Keratinocyte (primary cell): ENCODE measurements around the gene C6orf15. TPM values are rescaled to one million over a fixed set of nuclear protein-coding genes. Genes with fewer than 3 reads are reported as not detected.

ENCODE experiments used
- DNase-seq: peaks from one replicate; pipeline ENCODE4 v3.0.0-alpha.2; 2011; ENCODE audit warnings: low read depth, missing footprints, low spot score
- FAIRE-seq: peaks from 2 replicates; lab custom pipeline; 2011; peaks lifted over from hg19 to GRCh38; lab: Jason Lieb, UNC
- H2AFZ ChIP-seq: 2 replicates; pipeline ENCODE4 v1.6.0; 2012; ENCODE audit warnings: low read length, control low read depth, inconsistent platforms; ENCODE audit not compliant: control insufficient read depth
- H3K27ac ChIP-seq: 2 replicates; pipeline ENCODE4 v1.5.1; 2011; ENCODE audit warnings: low read length; ENCODE audit not compliant: control insufficient read depth, insufficient read depth
- H3K27me3 ChIP-seq: 3 replicates; pipeline ENCODE4 v1.6.0; 2011; ENCODE audit warnings: low read length; ENCODE audit not compliant: control insufficient read depth, insufficient read depth; ENCODE audit errors: extremely low read depth
- H3K36me3 ChIP-seq, 2 experiments: 2 replicates in 1 of 2; 3 replicates in 1 of 2; pipeline ENCODE4 v1.5.1; 2011; ENCODE audit warnings: low read length in 2 of 2, mild to moderate bottlenecking in 1 of 2; ENCODE audit not compliant: control insufficient read depth in 2 of 2, insufficient read depth in 2 of 2; ENCODE audit errors: extremely low read depth in 1 of 2
- H3K4me1 ChIP-seq: 3 replicates; pipeline ENCODE4 v1.5.1; 2011; ENCODE audit warnings: low read length; ENCODE audit not compliant: control insufficient read depth, insufficient read depth; ENCODE audit errors: extremely low read depth
- H3K4me2 ChIP-seq: 3 replicates; pipeline ENCODE4 v1.6.0; 2011; ENCODE audit warnings: low read depth, low read length; ENCODE audit not compliant: control insufficient read depth, insufficient read depth; ENCODE audit errors: extremely low read depth
- H3K4me3 ChIP-seq, 3 experiments: fragments of 200-600 bp in 1 of 3; sonication (generic) in 1 of 3; 2 replicates in 2 of 3; 3 replicates in 1 of 3; pipeline ENCODE4 v1.5.1; 2011 to 2016; ENCODE audit warnings: low read length in 3 of 3, mild to moderate bottlenecking in 3 of 3, control low read depth in 2 of 3, inconsistent platforms in 1 of 3, low read depth in 1 of 3, mixed read lengths in 1 of 3, mixed run types in 1 of 3, moderate library complexity in 1 of 3; ENCODE audit not compliant: control insufficient read depth in 2 of 3, insufficient read depth in 2 of 3; ENCODE audit errors: extremely low read depth in 1 of 3
- H3K79me2 ChIP-seq: 2 replicates; pipeline ENCODE4 v1.6.0; 2012; ENCODE audit warnings: low read length; ENCODE audit not compliant: control insufficient read depth, insufficient read depth
- H3K9ac ChIP-seq: 3 replicates; pipeline ENCODE4 v1.6.0; 2011; ENCODE audit warnings: low read length; ENCODE audit not compliant: control insufficient read depth, insufficient read depth; ENCODE audit errors: extremely low read depth
- H3K9me1 ChIP-seq: 3 replicates; pipeline ENCODE4 v1.6.0; 2011; ENCODE audit warnings: low read length; ENCODE audit not compliant: control insufficient read depth, insufficient read depth; ENCODE audit errors: extremely low read depth
- H3K9me3 ChIP-seq: 2 replicates; pipeline ENCODE4 v1.5.1; 2012; ENCODE audit warnings: low read depth, low read length; ENCODE audit not compliant: control insufficient read depth
- H4K20me1 ChIP-seq: 3 replicates; pipeline ENCODE4 v1.6.0; 2011; ENCODE audit warnings: low read length; ENCODE audit not compliant: control insufficient read depth, insufficient read depth; ENCODE audit errors: extremely low read depth
- EZH2 ChIP-seq: IDR thresholded peaks from one replicate; pipeline ENCODE4 v1.6.1; 2012; ENCODE audit warnings: inconsistent platforms, mild to moderate bottlenecking, low read length, moderate library complexity
- dilution Hi-C: fragments of 300-500 bp; cut with MboI; formaldehyde crosslinking; loops from one replicate; pipeline ENCODE4 v1.7.0; 2020; ENCODE audit warnings: low sequenced_read_pairs; ENCODE audit not compliant: extremely low pct_ligation_motif_present
- polyA plus RNA-seq, 5 experiments: library from polyadenylated mRNA; depleted of rRNA in 3 of 5; stranded (reverse) in 3 of 5; stranded (forward) in 1 of 5; unstranded in 1 of 5; fragments of >200 nt; gene quantifications; 1 replicate in 1 of 5; 2 replicates in 3 of 5; 3 replicates in 1 of 5; pipeline versions ENCODE4 v1.2.1 to v1.2.3, GENCODE V29; 2011 to 2012; ENCODE audit warnings: missing spikeins in 2 of 5, low read depth in 1 of 5, low replicate concordance in 1 of 5
- TF ChIP-seq, protein P1 (sequence below), 3 experiments: IDR thresholded peaks in 1 of 3; conservative IDR thresholded peaks in 1 of 3; optimal IDR thresholded peaks in 1 of 3; 2 replicates in 2 of 3; 3 replicates in 1 of 3; pipeline versions ENCODE3 to v1.5.1; 2011; ENCODE audit warnings: low read length in 3 of 3, mild to moderate bottlenecking in 3 of 3, moderate library complexity in 2 of 3, control low read depth in 1 of 3, inconsistent platforms in 1 of 3; ENCODE audit not compliant: insufficient read depth in 2 of 3; ENCODE audit errors: extremely low read depth in 1 of 3

Gene C6orf15
- polyA plus RNA-seq, 1 donor (not counting 4 experiments of a cell fraction or from before 2014, with no cell fraction given): 0.08 TPM

DNA sequence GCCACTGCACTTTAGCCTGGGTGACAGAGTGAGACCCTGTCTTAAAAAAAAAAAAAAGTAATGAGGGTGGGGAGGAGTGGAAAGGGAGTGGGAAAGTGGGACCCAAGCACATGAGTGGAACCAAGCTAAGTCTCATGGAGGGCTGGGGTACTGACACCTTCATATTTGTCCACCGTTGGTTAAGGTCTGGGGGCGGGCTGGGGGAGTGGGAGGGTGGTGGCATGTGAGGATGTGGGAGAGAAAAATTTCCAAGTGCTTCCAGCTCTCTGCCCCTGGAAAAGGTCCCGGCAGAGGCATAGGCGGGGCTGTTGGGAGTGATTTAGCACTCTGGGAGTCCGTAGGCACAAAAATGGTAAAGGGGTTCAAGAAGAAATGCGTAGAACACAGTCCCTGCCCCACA, 20.4 kb upstream of the C6orf15 start:
- no peaks in the 10 kb centered on the region for H3K9me1 ChIP-seq
- H4K20me1 ChIP-seq: no peaks in the 10 kb centered on the region
- H3K79me2 ChIP-seq: no peaks in the 10 kb centered on the region
- TF ChIP-seq, protein P1, sequence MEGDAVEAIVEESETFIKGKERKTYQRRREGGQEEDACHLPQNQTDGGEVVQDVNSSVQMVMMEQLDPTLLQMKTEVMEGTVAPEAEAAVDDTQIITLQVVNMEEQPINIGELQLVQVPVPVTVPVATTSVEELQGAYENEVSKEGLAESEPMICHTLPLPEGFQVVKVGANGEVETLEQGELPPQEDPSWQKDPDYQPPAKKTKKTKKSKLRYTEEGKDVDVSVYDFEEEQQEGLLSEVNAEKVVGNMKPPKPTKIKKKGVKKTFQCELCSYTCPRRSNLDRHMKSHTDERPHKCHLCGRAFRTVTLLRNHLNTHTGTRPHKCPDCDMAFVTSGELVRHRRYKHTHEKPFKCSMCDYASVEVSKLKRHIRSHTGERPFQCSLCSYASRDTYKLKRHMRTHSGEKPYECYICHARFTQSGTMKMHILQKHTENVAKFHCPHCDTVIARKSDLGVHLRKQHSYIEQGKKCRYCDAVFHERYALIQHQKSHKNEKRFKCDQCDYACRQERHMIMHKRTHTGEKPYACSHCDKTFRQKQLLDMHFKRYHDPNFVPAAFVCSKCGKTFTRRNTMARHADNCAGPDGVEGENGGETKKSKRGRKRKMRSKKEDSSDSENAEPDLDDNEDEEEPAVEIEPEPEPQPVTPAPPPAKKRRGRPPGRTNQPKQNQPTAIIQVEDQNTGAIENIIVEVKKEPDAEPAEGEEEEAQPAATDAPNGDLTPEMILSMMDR (optimal IDR thresholded peaks at IDR 0.05 in 1 of 3, IDR thresholded peaks at IDR 0.05 in 1 of 3, conservative IDR thresholded peaks at IDR 0.05 in 1 of 3; ENCODE audit: extremely low read depth in 1 of 3, insufficient read depth in 2 of 3, low read length in 3 of 3): no peak
- no peak for TF ChIP-seq EZH2
- H3K9ac ChIP-seq: no peak overlapping the region
- H2AFZ ChIP-seq: no peak overlapping the region
- H3K4me1 ChIP-seq: peaks cover 3% of the 10 kb centered on the region
- no peak overlapping the region for H3K27ac ChIP-seq
- H3K9me3 ChIP-seq: no peaks in the 10 kb centered on the region
- no peak overlapping the region for H3K4me2 ChIP-seq
- DNase-seq (no peak), FAIRE-seq (no peak)
- H3K27me3 ChIP-seq: no peaks in the 10 kb centered on the region
- dilution Hi-C loops: no loop called here
- no peak overlapping the region for H3K4me3 ChIP-seq
- peaks cover 0 to 2% of the 10 kb centered on the region in 2 experiments for H3K36me3 ChIP-seq

DNA sequence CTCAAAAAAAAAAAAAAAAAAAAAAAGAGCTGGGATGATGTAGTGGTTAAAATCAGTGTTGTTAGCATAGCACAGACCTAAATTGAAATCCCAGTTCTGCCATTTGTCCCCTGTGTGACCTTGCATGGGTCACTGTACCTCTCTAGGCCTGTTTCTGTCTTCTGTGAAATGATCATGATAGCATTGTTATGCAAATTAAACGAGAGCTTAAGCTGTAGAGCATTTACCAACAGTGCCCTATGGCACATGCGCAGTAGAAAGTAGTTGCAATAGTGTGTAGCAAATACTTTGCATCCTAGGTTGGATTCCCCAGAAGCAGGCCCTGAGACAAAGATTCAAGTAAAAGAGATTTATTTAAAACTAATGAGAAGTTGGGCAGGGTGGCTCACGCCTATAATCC, 19.2 kb upstream of the C6orf15 start:
- Histone ChIP-seq H3K27ac (no peak overlapping the region), H3K36me3 (peaks cover under 1 to 5% of the 10 kb centered on the region in 2 experiments), H3K27me3 (no peaks in the 10 kb centered on the region), H2AFZ (no peak overlapping the region), H3K9me3 (no peaks in the 10 kb centered on the region), H3K79me2 (no peaks in the 10 kb centered on the region), H3K4me2 (no peak overlapping the region), H3K4me3 (no peak overlapping the region), H4K20me1 (no peaks in the 10 kb centered on the region), H3K9ac (no peak overlapping the region), H3K4me1 (peaks cover 3% of the 10 kb centered on the region), H3K9me1 (no peaks in the 10 kb centered on the region)
- DNase-seq (no peak), FAIRE-seq (no peak)
- dilution Hi-C loops: no loop called here
- TF ChIP-seq EZH2: no peak
- TF ChIP-seq, protein P1 (optimal IDR thresholded peaks at IDR 0.05 in 1 of 3, IDR thresholded peaks at IDR 0.05 in 1 of 3, conservative IDR thresholded peaks at IDR 0.05 in 1 of 3; ENCODE audit: extremely low read depth in 1 of 3, insufficient read depth in 2 of 3, low read length in 3 of 3): no peak
